ENCODE data around the gene ZNF385C.

ZNF385C gene

GRCh38 chr17:42107124-42107523 is 8.9 kb upstream of the ZNF385C start:
- DNase-seq = no peak

- no peak for DNase-seq
Observed at GRCh38 chr17:42106009-42106408, 7.7 kb upstream of the ZNF385C start.

GRCh38 chr17:42104264-42104663 is 6.0 kb upstream of the ZNF385C start:
- no peak for DNase-seq

- DNase-seq = no peak
Observed at GRCh38 chr17:42103221-42103954, 5.1 kb upstream of the ZNF385C start.

- DNase-seq = peak; percentile 84
Observed at GRCh38 chr17:42101513-42102292, 3.4 kb upstream of the ZNF385C start.

GRCh38 chr17:42098730-42099399 is 592 bp upstream of the ZNF385C start:
- peak; percentile 94 for DNase-seq

- DNase-seq = no peak
Observed at GRCh38 chr17:42096360-42097111, 1.7 kb downstream of the ZNF385C start.

GRCh38 chr17:42094375-42095069 is 3.8 kb downstream of the ZNF385C start:
- no peak for DNase-seq

GRCh38 chr17:42092939-42093338 is 5.3 kb downstream of the ZNF385C start:
- DNase-seq = peak; percentile 25

- DNase-seq = no peak
Observed at GRCh38 chr17:42090964-42091790, 7.1 kb downstream of the ZNF385C start.

- no peak for DNase-seq
Observed at GRCh38 chr17:42088736-42089135, 9.5 kb downstream of the ZNF385C start.

- DNase-seq = no peak
Observed at GRCh38 chr17:42087736-42088705, 10.3 kb downstream of the ZNF385C start.

GRCh38 chr17:42087042-42087701 is 11.1 kb downstream of the ZNF385C start:
- peak; percentile 66 for DNase-seq

GRCh38 chr17:42081516-42082129 is 16.6 kb downstream of the ZNF385C start:
- DNase-seq = no peak

- DNase-seq = no peak
Observed at GRCh38 chr17:42079541-42079940, 18.7 kb downstream of the ZNF385C start.

- DNase-seq = no peak
Observed at GRCh38 chr17:42078396-42079043, 19.8 kb downstream of the ZNF385C start.

GRCh38 chr17:42077755-42078154 is 20.5 kb downstream of the ZNF385C start:
- no peak for DNase-seq

GRCh38 chr17:42076797-42077559 is 21.3 kb downstream of the ZNF385C start:
- no peak for DNase-seq

Measured in NCI-H82 (cell line).